GM10248 (cell line): Measurements from ENCODE around the gene EPS8L1.
"Not testable (repeated sequence)": the region's sequence is repeated elsewhere in the genome, so short reads cannot be mapped to it uniquely, and the experiment has no call there.

Experiments used
- CTCF ChIA-PET: fragments of 300-600 bp; sonication (Branson Sonifier 250); formaldehyde crosslinking; extraction: SDS; loops from one replicate; lab custom pipeline; 2021; ENCODE audit warnings: antibody characterized with exemption; lab: Yijun Ruan, JAX
- POLR2A ChIA-PET: fragments of 350-650 bp; sonication (Branson Sonifier 250); formaldehyde crosslinking; extraction: SDS; loops from one replicate; lab custom pipeline; 2020; ENCODE audit warnings: antibody characterized with exemption; lab: Yijun Ruan, JAX
- DNase-seq: peaks from one replicate; pipeline ENCODE4 v3.0.0; 2012; ENCODE audit errors: extremely low spot score
- CTCF ChIP-seq: IDR thresholded peaks from 2 replicates; pipeline ENCODE4 v1.5.1; 2012; ENCODE audit warnings: mild to moderate bottlenecking, low read depth; ENCODE audit errors: extremely low read depth, missing control alignments, control extremely low read depth

The EPS8L1 gene

GRCh38 chr19:55098716-55099556 is 23.3 kb downstream of the EPS8L1 start:
- ChIA-PET POLR2A (no interaction called here), CTCF (no interaction called here)
- TF ChIP-seq CTCF: peak; percentile 12
- DNase-seq: no peak

GRCh38 chr19:55099557-55100506 is 24.2 kb downstream of the EPS8L1 start:
- no peak for DNase-seq
- CTCF ChIA-PET: interaction anchor here (1.2 kb wide), 1 partner anchor 12 kb away, joined by 3 read pairs; no protein-coding TSS in a partner anchor
- POLR2A ChIA-PET: no interaction called here
- no peak for TF ChIP-seq CTCF

- POLR2A ChIA-PET: no interaction called here
- no peak for TF ChIP-seq CTCF
- CTCF ChIA-PET: interaction anchor here (1.0 to 1.3 kb wide), 2 partner anchors 14 to 31 kb away, joined by 3 read pairs; no protein-coding TSS in a partner anchor
- no peak for DNase-seq
These were observed 25.6 kb downstream of the EPS8L1 start for GRCh38 chr19:55101261-55101660.

GRCh38 chr19:55103190-55103589 is 27.5 kb downstream of the EPS8L1 start:
- CTCF ChIA-PET: no interaction called here
- no peak for TF ChIP-seq CTCF
- no peak for DNase-seq
- POLR2A ChIA-PET: no interaction called here

GRCh38 chr19:55105237-55105636 is 29.6 kb downstream of the EPS8L1 start:
- ChIA-PET CTCF (interaction anchor here (3.6 kb wide), 1 partner anchor 16 kb away, joined by 25 read pairs; no protein-coding TSS in a partner anchor), POLR2A (no interaction called here)
- no peak for DNase-seq
- TF ChIP-seq CTCF: no peak

- no peak for TF ChIP-seq CTCF
- no peak for DNase-seq
- CTCF ChIA-PET: interaction anchor here (0.9 to 3.6 kb wide), 5 partner anchors 9 to 153 kb away, joined by 3 to 25 read pairs (median 3); no protein-coding TSS in a partner anchor
- POLR2A ChIA-PET: no interaction called here
These were observed 30.9 kb downstream of the EPS8L1 start for GRCh38 chr19:55106591-55106990.

GRCh38 chr19:55107252-55107651 is 31.6 kb downstream of the EPS8L1 start:
- CTCF ChIA-PET: interaction anchor here (1.2 to 3.6 kb wide), 3 partner anchors 9 to 152 kb away, joined by 3 to 25 read pairs (median 4); no protein-coding TSS in a partner anchor
- DNase-seq, POLR2A ChIA-PET: not testable (repeated sequence)
